ENCODE data around the gene PHC1.

Gene PHC1

GRCh38 chr12:8911606-8912268 lies 2.6 kb upstream of the PHC1 start:
- no peak for TF ChIP-seq CTCF (IDR thresholded peaks at IDR 0.05)
- peak overlapping the region; percentile 89 for H3K4me3 Mint-ChIP-seq
- H3K9me3 Mint-ChIP-seq = no peaks in the 10 kb centered on the region
- H3K27ac Mint-ChIP-seq = peak overlapping the region; percentile 99
- H3K36me3 Mint-ChIP-seq (ENCODE audit: low read depth) = no peaks in the 10 kb centered on the region
- H3K4me1 Mint-ChIP-seq = peaks cover 45% of the 10 kb centered on the region
- no peaks in the 10 kb centered on the region for H3K27me3 Mint-ChIP-seq (ENCODE audit: low read depth, poor library complexity)
- DNase-seq = no peak

GRCh38 chr12:8912914-8913313 lies 1.4 kb upstream of the PHC1 start:
- peak; percentile 22 for TF ChIP-seq CTCF (IDR thresholded peaks at IDR 0.05)
- peak overlapping the region; percentile 99 for H3K27ac Mint-ChIP-seq
- H3K27me3 Mint-ChIP-seq (ENCODE audit: low read depth, poor library complexity) = no peaks in the 10 kb centered on the region
- H3K4me3 Mint-ChIP-seq = peak overlapping the region; percentile 89
- DNase-seq = no peak
- peaks cover 34% of the 10 kb centered on the region for H3K4me1 Mint-ChIP-seq
- no peaks in the 10 kb centered on the region for H3K9me3 Mint-ChIP-seq
- no peaks in the 10 kb centered on the region for H3K36me3 Mint-ChIP-seq (ENCODE audit: low read depth)

- H3K9me3 Mint-ChIP-seq = no peaks in the 10 kb centered on the region
- H3K27ac Mint-ChIP-seq = peak overlapping the region; percentile 99
- peaks cover 4% of the 10 kb centered on the region for H3K36me3 Mint-ChIP-seq (ENCODE audit: low read depth)
- peak overlapping the region; percentile 89 for H3K4me3 Mint-ChIP-seq
- H3K27me3 Mint-ChIP-seq (ENCODE audit: low read depth, poor library complexity) = no peaks in the 10 kb centered on the region
- TF ChIP-seq CTCF (IDR thresholded peaks at IDR 0.05) = no peak
- no peak for DNase-seq
- peaks cover 34% of the 10 kb centered on the region for H3K4me1 Mint-ChIP-seq
These were observed 642 bp upstream of the PHC1 start for GRCh38 chr12:8913702-8914032.

- Mint-ChIP-seq H3K27ac (no peak overlapping the region), H3K9me3 (no peaks in the 10 kb centered on the region), H3K4me3 (no peak overlapping the region), H3K27me3 (ENCODE audit: low read depth, poor library complexity) (no peaks in the 10 kb centered on the region), H3K4me1 (peaks cover 34% of the 10 kb centered on the region), H3K36me3 (ENCODE audit: low read depth) (peaks cover 11% of the 10 kb centered on the region)
- no peak for TF ChIP-seq CTCF (IDR thresholded peaks at IDR 0.05)
- peak; percentile 60 for DNase-seq
These were observed 612 bp downstream of the PHC1 start for GRCh38 chr12:8914716-8915526.

GRCh38 chr12:8916154-8916553 lies 1.8 kb downstream of the PHC1 start:
- no peak overlapping the region for H3K27ac Mint-ChIP-seq

More at GRCh38 chr12:8916154-8916553, 1.8 kb downstream of the PHC1 start:
- no peak for DNase-seq
- H3K27me3 Mint-ChIP-seq (ENCODE audit: low read depth, poor library complexity) = no peaks in the 10 kb centered on the region
- no peaks in the 10 kb centered on the region for H3K9me3 Mint-ChIP-seq
- TF ChIP-seq CTCF (IDR thresholded peaks at IDR 0.05) = no peak
- no peak overlapping the region for H3K4me3 Mint-ChIP-seq
- peaks cover 16% of the 10 kb centered on the region for H3K36me3 Mint-ChIP-seq (ENCODE audit: low read depth)
- peaks cover 30% of the 10 kb centered on the region for H3K4me1 Mint-ChIP-seq
